Naive thymus-derived CD8-positive, alpha-beta T cell (primary cell): Measurements from ENCODE around the gene GANAB. TPM values are rescaled to one million over a fixed set of nuclear protein-coding genes. Genes with fewer than 3 reads are reported as not detected.
A peak's percentile ranks its signal among the peaks of the same experiment; 100 is the strongest.
"Not testable (repeated sequence)": the region's sequence is repeated elsewhere in the genome, so short reads cannot be mapped to it uniquely, and the experiment has no call there.

Experiments used
- ATAC-seq, 2 donors: fragments of 150-1000 bp; cut with Tn5 transposase in 1 of 2; sonication (Bioruptor Pico), chemical (Tn5 transposase) in 1 of 2; 1 replicate in 1 of 2; 2 replicates in 1 of 2; pipeline ENCODE4 v1.10.0; 2021; ENCODE audit warnings: mild to moderate bottlenecking in 2 of 2, moderate library complexity in 2 of 2
- POLR2A ChIA-PET: fragments of 350-600 bp; sonication (Branson Sonifier 250); formaldehyde crosslinking; loops from one replicate; lab custom pipeline; 2021; ENCODE audit warnings: antibody characterized with exemption; lab: Charles Lee
- DNase-seq, 10 donors: peaks; one replicate each; pipeline versions ENCODE4 v3.0.0 to v3.0.0-alpha.2; 2020 to 2022
- H3K27ac Mint-ChIP-seq, 10 donors: one replicate each; pipeline ENCODE4 v1.8.0; 2020 to 2022; ENCODE audit warnings: mild to moderate bottlenecking in 10 of 10, mixed read lengths in 10 of 10, moderate library complexity in 4 of 10, inconsistent platforms in 1 of 10
- H3K27me3 Mint-ChIP-seq, 5 donors: one replicate each; pipeline ENCODE4 v1.8.0; 2021 to 2022; ENCODE audit warnings: mixed read lengths in 5 of 5
- H3K36me3 Mint-ChIP-seq, 3 donors: one replicate each; pipeline ENCODE4 v1.8.0; 2020 to 2022; ENCODE audit warnings: mixed read lengths in 3 of 3, mild to moderate bottlenecking in 2 of 3, inconsistent platforms in 1 of 3
- H3K4me1 Mint-ChIP-seq, 4 donors: one replicate each; pipeline ENCODE4 v1.8.0; 2021 to 2022; ENCODE audit warnings: mixed read lengths in 4 of 4
- H3K4me3 Mint-ChIP-seq, 10 donors: one replicate each; pipeline ENCODE4 v1.8.0; 2020 to 2022; ENCODE audit warnings: mild to moderate bottlenecking in 10 of 10, mixed read lengths in 10 of 10, moderate library complexity in 6 of 10, inconsistent platforms in 1 of 10
- H3K9me3 Mint-ChIP-seq, 9 donors: one replicate each; pipeline ENCODE4 v1.8.0; 2020 to 2022; ENCODE audit warnings: mixed read lengths in 9 of 9, mild to moderate bottlenecking in 3 of 9, inconsistent platforms in 1 of 9, moderate library complexity in 1 of 9
- polyA plus RNA-seq, 3 donors: library from polyadenylated mRNA; unstranded; fragments of 300-500 nt; fragmentation: Illumina TruSeq; gene quantifications; one replicate each; pipeline ENCODE4 v1.2.3, GENCODE V29; 2021
- total RNA-seq, 8 experiments: library from RNA in 2 of 8; stranded (reverse) in 2 of 8; gene quantifications; one replicate each; pipeline ENCODE4 v1.2.3 and lab custom pipeline; 2021 to 2026

Gene GANAB
- total and polyA plus RNA-seq, 5 experiments from 2014 or later = 171 to 327 (median 197) TPM

DNA sequence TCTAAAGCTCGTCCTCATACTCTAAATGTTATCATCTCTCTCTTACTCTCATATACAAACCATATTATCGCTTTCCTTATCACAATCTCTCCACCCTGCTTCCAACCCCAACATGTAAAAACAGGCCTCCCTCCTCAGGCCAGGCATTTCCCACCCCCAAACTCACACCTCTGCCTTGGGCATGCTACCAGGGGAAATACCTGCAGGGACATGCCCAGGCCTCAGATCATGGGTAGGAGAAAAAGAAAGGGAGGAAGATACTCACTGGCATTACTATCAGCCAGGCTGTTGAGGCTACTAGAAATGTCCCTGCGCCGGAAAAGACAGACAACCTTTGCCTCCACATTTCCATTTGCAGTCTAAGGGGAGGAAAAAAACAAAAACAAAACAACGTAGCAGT lies 46.5 kb downstream of the GANAB start:
- no peak for ATAC-seq
- POLR2A ChIA-PET = interaction anchor here (0.6 to 9.9 kb wide), 34 partner anchors 8 to 281 kb away, joined by 3 to 166 read pairs (median 7); partner anchors contain the start of genes B3GAT3, C11orf98, CSKMT and EEF1G
- H3K4me1 Mint-ChIP-seq = peaks cover 35 to 63% (median 60%) of the 10 kb centered on the region in 4 donors
- no peaks in the 10 kb centered on the region for H3K9me3 Mint-ChIP-seq
- DNase-seq = no peak
- H3K27me3 Mint-ChIP-seq = no peaks in the 10 kb centered on the region
- peak overlapping the region; percentile 93 to 97 (median 96) for H3K27ac Mint-ChIP-seq
- peaks cover 0 to 72% (median 39%) of the 10 kb centered on the region in 3 donors for H3K36me3 Mint-ChIP-seq
- peak overlapping the region; percentile 88 to 95 (median 92) for H3K4me3 Mint-ChIP-seq

DNA sequence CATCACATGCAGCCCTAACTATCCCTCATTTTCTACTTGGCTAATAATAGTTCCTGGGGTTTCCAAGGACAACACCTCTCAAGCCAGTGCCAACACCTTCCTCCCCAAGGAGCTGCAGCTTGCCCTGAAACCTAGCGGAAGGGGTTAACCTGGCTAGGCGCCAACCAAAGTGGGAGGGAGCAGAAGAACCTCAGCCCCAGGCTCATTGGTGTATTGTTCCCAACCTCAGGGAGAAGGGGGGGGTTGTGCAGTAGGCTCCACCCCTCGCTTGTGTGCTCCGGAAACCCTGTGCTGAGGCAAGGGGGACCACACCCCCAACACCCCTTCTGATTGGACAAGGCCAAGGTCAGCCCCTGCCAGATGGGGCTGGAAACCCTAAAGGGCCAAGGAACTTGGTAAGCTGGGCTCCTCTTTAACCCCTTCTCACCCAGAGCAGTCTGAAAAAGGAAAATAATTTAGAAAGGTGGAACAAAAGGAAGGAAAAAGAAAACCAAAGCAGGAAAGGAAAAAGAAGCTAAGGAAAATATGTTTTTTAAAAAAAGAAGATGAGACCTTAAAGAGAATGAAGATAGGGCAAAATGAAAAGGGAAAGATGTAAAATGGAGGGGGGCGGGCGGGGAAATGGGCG lies 47.2 kb downstream of the GANAB start:
- Mint-ChIP-seq H3K4me3 (peak overlapping the region; percentile 88 to 95 (median 92)), H3K27me3 (no peaks in the 10 kb centered on the region), H3K27ac (peak overlapping the region; percentile 93 to 97 (median 96)), H3K9me3 (no peaks in the 10 kb centered on the region), H3K36me3 (peaks cover 4 to 76% (median 43%) of the 10 kb centered on the region in 3 donors), H3K4me1 (peaks cover 35 to 67% (median 61%) of the 10 kb centered on the region in 4 donors)
- DNase-seq (peak; percentile 83 to 99 (median 96)), ATAC-seq (peak; percentile 72 to 82)
- POLR2A ChIA-PET = interaction anchor here (0.6 to 9.9 kb wide), 29 partner anchors 7 to 282 kb away, joined by 3 to 166 read pairs (median 5); partner anchors contain the start of genes B3GAT3, C11orf98, CSKMT and EEF1G

DNA sequence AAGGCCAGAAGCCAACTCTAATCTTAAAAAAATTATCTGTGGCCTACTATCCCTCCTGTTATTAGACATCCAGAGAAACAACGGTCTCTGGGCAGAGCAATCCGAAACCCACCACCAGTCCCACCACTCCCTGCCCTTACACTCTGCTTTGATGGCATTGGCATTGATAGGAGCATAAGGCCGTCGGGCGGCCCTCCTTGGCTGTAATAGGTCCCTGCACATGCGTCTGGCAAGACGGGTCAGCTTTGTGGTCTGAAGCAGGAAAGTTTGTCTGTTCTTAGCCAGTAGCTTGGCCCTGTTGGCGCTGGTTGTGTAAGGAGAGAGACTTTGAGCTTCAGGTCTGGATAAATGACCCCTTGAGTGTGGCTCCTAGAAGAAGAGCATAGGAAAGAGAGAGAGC lies 51.3 kb downstream of the GANAB start:
- H3K36me3 Mint-ChIP-seq = peaks cover 4 to 69% (median 38%) of the 10 kb centered on the region in 3 donors
- peaks cover 0 to 3% (median 0%) of the 10 kb centered on the region in 5 donors for H3K27me3 Mint-ChIP-seq
- no peaks in the 10 kb centered on the region for H3K9me3 Mint-ChIP-seq
- DNase-seq = no peak
- peak overlapping the region in 8 of 10 donors; percentile 9 to 97 (median 54) for H3K27ac Mint-ChIP-seq
- peak overlapping the region in 1 of 10 donors; percentile 29 for H3K4me3 Mint-ChIP-seq
- peaks cover 36 to 76% (median 71%) of the 10 kb centered on the region in 4 donors for H3K4me1 Mint-ChIP-seq
- POLR2A ChIA-PET = interaction anchor here (0.6 to 8.1 kb wide), 8 partner anchors 8 to 194 kb away, joined by 3 to 251 read pairs (median 6); partner anchors contain the start of genes B3GAT3, C11orf98, CSKMT and EEF1G
- ATAC-seq = no peak

DNA sequence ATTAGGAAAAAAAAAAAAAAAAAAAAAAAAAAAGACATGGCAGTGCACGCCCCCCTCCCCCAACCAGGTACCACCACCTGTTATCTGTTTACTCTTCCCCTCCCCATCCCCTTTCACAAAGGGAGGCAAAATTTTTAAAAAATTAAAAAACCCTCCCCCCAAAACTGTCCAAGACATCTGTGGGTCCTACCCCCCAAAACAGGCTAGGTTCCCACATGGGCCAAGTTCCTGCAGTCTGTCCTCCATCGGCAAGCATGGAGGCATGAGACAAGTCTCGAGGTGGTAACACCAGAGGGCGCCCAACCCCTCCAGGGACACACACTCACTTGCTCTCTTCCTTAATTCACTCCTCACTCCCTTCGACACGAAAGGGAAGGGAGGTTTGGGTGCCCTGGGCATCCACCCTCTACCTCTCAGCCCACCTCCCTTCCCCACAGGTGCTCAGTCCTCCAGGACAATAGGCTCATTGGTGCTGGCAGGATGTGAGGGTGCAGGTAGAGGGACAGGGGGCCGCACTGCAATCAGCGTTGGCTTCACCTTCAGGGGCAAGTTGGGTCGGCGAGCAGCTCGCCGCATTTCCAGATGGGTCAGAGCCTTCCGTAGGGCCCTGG lies 52.9 kb downstream of the GANAB start:
- H3K27ac Mint-ChIP-seq = peak overlapping the region; percentile 90 to 97 (median 95)
- POLR2A ChIA-PET = interaction anchor here (0.6 to 8.1 kb wide), 19 partner anchors 10 to 262 kb away, joined by 3 to 251 read pairs (median 44); partner anchors contain the start of genes B3GAT3, BSCL2, C11orf98 and CSKMT
- ATAC-seq = no peak

DNA sequence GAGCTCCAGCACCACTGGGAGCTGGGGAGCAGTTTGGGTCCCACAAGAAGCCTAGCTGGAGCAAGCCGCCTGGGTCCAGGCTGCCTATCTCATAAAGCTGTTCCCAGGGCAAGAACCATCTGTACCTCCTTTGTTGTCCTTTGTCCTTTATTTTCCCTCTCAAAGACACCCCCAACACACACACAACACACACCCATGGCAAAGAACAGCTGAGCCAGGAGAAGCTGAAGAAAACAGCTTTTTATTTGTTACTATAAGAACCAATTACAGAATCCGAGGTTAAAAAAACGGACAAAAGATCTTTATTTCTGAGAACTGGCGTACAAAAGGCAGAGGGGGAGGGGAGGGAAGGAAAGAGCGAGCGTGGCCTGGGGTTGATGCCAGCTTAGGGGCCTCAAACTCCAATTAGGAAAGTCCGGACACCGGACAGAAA lies 53.4 kb downstream of the GANAB start:
- no peak for ATAC-seq
- Mint-ChIP-seq H3K4me3 (peak overlapping the region in 7 of 10 donors; percentile 7 to 96 (median 85)), H3K36me3 (peaks cover 4 to 58% (median 24%) of the 10 kb centered on the region in 3 donors), H3K4me1 (peaks cover 19 to 66% (median 60%) of the 10 kb centered on the region in 4 donors), H3K27me3 (peaks cover 0 to 3% (median 0%) of the 10 kb centered on the region in 5 donors), H3K9me3 (no peaks in the 10 kb centered on the region), H3K27ac (peak overlapping the region; percentile 25 to 99 (median 97))
- DNase-seq = no peak
- POLR2A ChIA-PET = interaction anchor here (0.6 to 8.1 kb wide), 22 partner anchors 10 to 263 kb away, joined by 3 to 251 read pairs (median 37); partner anchors contain the start of genes B3GAT3, BSCL2, C11orf98 and CSKMT

More for the DNA sequence above, 52.9 kb downstream of the GANAB start:
- peak overlapping the region; percentile 66 to 90 (median 82) for H3K4me3 Mint-ChIP-seq
- peaks cover 4 to 60% (median 28%) of the 10 kb centered on the region in 3 donors for H3K36me3 Mint-ChIP-seq
- DNase-seq = peak; percentile 55 to 88 (median 70)
- H3K9me3 Mint-ChIP-seq = no peaks in the 10 kb centered on the region
- peaks cover 23 to 70% (median 64%) of the 10 kb centered on the region in 4 donors for H3K4me1 Mint-ChIP-seq
- peaks cover 0 to 3% (median 0%) of the 10 kb centered on the region in 5 donors for H3K27me3 Mint-ChIP-seq

DNA sequence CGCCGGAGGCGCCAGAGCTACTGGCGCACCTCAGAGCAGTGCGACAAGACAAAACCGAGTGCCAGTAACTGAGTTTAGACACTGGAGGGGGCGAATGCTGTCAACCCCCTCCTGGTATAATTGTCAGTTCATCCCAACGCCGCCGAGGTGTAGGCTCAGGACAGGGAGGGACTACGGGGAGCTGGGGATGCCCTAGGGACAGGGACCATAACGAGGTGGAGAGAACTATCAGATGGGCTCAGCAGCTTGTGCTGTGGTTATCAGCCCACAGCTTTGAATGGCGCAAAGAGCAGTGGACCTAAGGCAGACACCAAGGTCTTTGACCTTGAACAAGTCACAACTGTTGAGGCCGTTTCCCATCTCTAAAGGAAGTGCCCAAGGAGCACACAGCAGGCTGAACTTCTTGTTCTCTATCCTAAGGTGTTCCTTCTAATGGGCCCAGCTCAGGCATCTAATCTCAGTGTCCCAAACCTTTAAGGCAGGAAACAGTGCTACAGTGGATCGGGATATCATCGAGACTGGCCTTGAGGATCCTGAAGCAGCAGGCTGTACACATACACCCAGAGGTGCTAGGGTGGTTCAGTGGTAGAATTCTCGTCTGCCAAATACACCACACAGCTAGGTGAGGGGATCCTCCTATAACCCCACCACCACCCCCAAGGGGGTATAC lies 54.1 kb downstream of the GANAB start:
- DNase-seq (no peak), ATAC-seq (no peak)
- Mint-ChIP-seq H3K27me3 (peaks cover 0 to 3% (median 0%) of the 10 kb centered on the region in 5 donors), H3K4me3 (peak overlapping the region; percentile 85 to 97 (median 94)), H3K9me3 (no peaks in the 10 kb centered on the region), H3K27ac (peak overlapping the region; percentile 95 to 99 (median 98)), H3K4me1 (peaks cover 15 to 62% (median 54%) of the 10 kb centered on the region in 4 donors), H3K36me3 (peaks cover 4 to 58% (median 19%) of the 10 kb centered on the region in 3 donors)
- POLR2A ChIA-PET = interaction anchor here (0.5 to 8.1 kb wide), 50 partner anchors 11 to 1748 kb away, joined by 3 to 251 read pairs (median 10); partner anchors contain the start of genes AHNAK, B3GAT3, BSCL2 and C11orf98

DNA sequence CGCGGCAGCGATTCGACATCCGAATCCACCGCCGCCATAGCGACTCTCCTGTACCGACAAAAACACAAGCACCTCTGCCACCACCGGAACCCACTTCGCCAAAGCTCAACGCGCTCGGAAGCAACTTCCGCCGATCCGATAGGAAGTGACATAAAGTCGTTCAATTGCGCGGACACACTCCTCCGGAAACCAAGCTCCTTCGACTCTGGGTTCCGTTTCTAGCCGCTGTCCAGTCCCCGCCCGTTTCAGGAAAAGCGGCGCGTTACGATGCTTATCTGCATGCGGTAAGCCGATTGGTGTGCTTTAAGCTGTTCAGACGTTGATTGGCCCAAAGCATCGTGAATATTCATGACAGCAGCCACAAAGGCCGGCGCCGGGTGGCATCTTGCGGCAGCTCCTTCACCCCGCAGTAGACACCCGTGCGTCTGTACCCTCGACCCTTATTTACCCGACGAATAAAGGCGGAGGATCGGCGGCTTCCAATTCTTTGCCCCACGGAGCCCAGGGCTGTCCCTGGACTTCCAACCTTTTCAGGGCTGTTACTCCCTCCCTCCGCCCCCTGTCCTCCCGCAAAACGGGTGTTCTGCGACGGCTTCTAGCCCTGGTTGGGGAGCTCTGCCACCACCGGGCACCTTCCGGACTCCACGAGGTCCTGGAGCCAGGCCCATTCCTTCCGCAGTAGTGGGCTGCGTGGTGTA lies 54.8 kb downstream of the GANAB start, which contains the start of gene TUT1:
TSS of gene TUT1 (minus strand) at position 76 of the 698 bp plus-strand sequence. CDS start at position 38, 38 bp downstream.
- Mint-ChIP-seq H3K27me3 (peaks cover 0 to 3% (median 0%) of the 10 kb centered on the region in 5 donors), H3K27ac (peak within 1 kb of the TSS; percentile 95 to 99 (median 98)), H3K4me3 (peak within 1 kb of the TSS; percentile 85 to 97 (median 94)), H3K36me3 (peaks cover 4 to 57% (median 17%) of the 10 kb centered on the region in 3 donors), H3K4me1 (peaks cover 15 to 60% (median 51%) of the 10 kb centered on the region in 4 donors), H3K9me3 (no peaks in the 10 kb centered on the region)
- ATAC-seq (peak; percentile 84 to 86), DNase-seq (peak; percentile 81 to 98 (median 96))
- POLR2A ChIA-PET = interaction anchor here (0.5 to 8.1 kb wide), 59 partner anchors 10 to 1749 kb away, joined by 3 to 251 read pairs (median 6); partner anchors contain the start of genes AHNAK, B3GAT3, BSCL2 and C11orf98

DNA sequence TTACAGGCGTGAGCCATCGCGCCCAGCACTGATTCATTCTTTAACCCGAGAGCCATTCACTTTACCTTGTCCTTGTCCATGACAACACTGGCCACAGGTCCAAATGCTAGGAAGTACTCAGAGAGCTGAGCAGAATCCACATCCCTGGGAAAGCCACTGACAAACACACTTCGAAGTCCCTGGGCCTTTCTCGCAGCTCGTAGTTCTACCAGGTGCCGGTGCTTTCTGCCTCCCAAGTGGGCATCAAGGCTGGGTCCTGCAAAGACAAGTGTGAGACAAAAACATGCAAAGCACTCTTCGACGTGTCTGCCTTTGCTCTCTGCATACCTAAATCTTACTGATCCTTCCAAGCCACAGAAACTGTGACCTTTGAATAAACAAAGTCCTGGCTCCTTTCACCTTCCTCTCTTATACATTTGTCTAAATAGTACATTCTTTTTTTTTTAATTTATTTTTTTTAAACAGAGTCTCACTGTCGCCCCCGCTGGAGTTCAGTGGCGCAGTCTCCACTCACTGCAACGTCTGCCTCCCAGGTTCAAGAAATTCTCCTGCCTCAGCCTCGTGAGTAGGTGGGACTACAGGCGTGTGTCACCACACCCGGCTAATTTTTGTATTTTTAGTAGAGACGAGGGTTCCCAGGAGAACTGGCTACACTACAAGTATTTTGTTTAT lies 57.3 kb downstream of the GANAB start:
- H3K9me3 Mint-ChIP-seq = no peaks in the 10 kb centered on the region
- POLR2A ChIA-PET = interaction anchor here (1.1 to 8.1 kb wide), 5 partner anchors 10 to 79 kb away, joined by 3 to 251 read pairs (median 40); partner anchors contain the start of genes C11orf98, CSKMT, EEF1G and EML3
- H3K27me3 Mint-ChIP-seq = peaks cover 0 to 3% (median 0%) of the 10 kb centered on the region in 5 donors
- peak in 1 of 10 donors; percentile 13 for DNase-seq
- H3K4me1 Mint-ChIP-seq = peaks cover 16 to 56% (median 41%) of the 10 kb centered on the region in 4 donors
- no peak for ATAC-seq
- peak overlapping the region in 4 of 10 donors; percentile 18 to 96 (median 63) for H3K4me3 Mint-ChIP-seq
- peak overlapping the region in 7 of 10 donors; percentile 8 to 99 (median 79) for H3K27ac Mint-ChIP-seq
- H3K36me3 Mint-ChIP-seq = peaks cover 0 to 52% (median 10%) of the 10 kb centered on the region in 3 donors

DNA sequence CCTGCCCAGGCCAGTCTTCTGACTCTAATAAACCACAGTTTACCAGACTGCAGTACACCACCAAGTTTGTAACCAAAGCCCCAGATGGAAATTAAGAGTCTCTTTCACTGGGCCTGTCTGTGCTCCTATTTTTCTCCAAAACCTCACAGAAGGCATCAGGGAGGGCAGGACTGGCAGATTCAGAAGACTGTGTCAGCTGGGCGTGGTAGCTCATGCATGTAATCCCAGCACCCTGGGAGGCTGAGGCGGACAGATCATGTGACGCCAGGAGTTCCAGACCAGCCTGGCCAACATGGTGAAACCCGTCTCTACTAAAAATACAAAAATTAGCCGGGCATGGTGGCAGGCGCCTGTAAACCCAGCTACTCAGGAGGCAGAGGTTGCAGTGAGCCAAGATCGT lies 61.1 kb downstream of the GANAB start:
- POLR2A ChIA-PET = interaction anchor here (0.6 to 8.1 kb wide), 5 partner anchors 11 to 269 kb away, joined by 3 to 40 read pairs (median 3); partner anchors contain the start of genes C11orf98, CSKMT and EEF1G
- not testable (repeated sequence) for DNase-seq, ATAC-seq, H3K9me3 Mint-ChIP-seq, H3K4me3 Mint-ChIP-seq, H3K27me3 Mint-ChIP-seq
- Mint-ChIP-seq H3K36me3 (peaks cover 0 to 73% (median 10%) of the 10 kb centered on the region in 3 donors), H3K27ac (peak overlapping the region in 1 of 10 donors; percentile 15), H3K4me1 (peaks cover 4 to 40% (median 10%) of the 10 kb centered on the region in 4 donors)

DNA sequence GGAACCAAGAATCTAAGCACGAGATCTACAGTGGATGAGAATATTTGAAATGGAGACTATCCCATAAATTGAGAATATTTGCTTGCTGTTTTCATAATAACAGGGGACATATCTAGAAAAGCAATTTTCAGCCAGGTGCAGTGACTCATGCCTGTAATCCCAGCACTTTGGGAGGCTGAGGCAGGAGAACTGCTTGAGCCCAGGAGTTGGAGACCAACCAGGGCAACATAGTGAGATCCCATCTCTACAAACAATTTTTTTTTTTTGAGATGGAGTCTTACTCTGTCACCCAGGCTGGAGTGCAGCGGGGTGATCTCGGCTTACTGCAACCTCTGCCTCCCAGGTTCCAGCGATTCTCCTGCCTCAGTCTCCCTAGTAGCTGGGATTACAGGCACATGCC lies 64.7 kb downstream of the GANAB start:
- ATAC-seq, H3K27me3 Mint-ChIP-seq, H3K4me3 Mint-ChIP-seq, H3K27ac Mint-ChIP-seq, DNase-seq, H3K9me3 Mint-ChIP-seq: not testable (repeated sequence)
- POLR2A ChIA-PET = interaction anchor here (1.2 kb wide), 1 partner anchor 10 kb away, joined by 4 read pairs; the partner anchor contains the start of gene TUT1
- peaks cover 0 to 17% (median 5%) of the 10 kb centered on the region in 4 donors for H3K4me1 Mint-ChIP-seq
- H3K36me3 Mint-ChIP-seq = peaks cover 0 to 73% (median 10%) of the 10 kb centered on the region in 3 donors
